HG03439 (cell line): ENCODE data around the gene CEP170B.
"Not testable (repeated sequence)": the region's sequence is repeated elsewhere in the genome, so short reads cannot be mapped to it uniquely, and the experiment has no call there.

Experiments used
- ATAC-seq: cut with Tn5 transposase; IDR thresholded peaks from one replicate; pipeline ENCODE4 v1.9.1; 2021; ENCODE audit warnings: mild to moderate bottlenecking, moderate library complexity; ENCODE audit not compliant: unreplicated experiment

Gene CEP170B

DNA sequence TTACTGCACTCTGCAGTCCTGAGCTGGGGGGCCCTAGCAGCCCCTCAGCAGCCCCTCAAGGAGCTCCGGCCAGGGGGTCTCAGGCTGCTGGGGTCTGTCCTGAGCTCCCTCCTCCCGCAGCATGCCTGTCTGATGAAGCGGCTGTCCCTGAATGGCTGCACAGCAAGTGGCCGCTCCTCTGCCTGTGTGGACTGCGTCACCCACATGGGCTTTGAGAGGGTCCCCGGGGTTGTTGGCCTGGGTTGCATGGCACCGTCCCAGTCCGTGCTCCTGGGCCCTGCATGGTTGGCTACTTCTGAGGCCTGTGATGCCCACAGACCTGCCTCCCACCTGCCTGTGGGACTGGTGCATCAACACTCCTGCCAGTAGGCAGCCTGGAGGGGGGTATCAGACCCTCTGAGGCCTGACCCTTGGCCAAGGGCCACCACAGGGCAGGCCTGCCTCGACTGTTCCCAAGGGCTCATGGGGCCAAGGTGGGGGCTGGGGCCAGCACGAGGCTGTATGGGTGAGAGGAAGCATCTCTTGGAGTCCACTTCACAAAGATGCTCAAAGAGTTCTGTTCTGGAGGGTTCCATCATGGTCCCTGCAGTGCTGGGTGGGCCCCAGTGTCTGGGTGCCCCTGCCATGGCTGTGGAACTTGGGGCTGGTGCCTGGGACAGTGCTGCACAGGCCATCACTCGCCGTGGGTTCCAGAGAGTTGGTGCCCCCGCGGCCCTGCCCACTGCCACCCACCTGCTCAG is 12.2 kb downstream of the CEP170B start:
- ATAC-seq = no peak

DNA sequence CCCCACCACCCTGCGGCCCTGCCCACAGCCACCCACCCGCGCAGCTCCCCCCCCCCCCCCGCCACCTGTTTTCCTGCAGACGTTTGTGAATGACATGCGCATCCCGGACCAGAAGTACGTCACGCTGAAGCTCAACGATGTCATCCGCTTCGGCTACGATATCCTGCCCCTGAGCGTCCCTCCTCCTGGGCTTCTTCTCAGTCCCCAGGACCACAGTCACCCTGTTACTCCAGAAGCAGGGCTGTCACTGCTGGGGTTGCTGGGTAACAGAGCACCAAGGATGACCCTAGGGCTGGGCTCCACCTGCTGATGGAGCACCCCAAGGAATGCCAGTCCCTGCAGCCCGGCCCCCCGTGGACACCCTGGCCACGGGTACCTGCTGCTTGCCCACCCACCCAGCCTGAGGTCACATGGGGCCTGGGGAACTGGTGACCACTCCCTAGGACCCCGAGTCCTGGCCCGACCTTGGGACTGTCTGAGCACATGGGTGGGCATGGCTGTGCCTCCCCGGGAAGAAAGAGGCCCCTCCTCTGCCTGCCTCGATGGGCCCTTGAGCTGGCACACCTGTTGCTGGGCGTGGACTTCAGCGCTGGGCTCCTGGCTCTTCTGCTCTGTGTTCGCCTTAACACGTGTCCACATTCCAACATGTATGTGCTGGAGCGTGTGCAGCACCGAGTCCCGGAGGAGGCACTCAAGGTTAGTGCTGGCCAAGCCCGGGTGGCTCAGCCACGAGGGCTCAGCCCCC is 12.9 kb downstream of the CEP170B start:
- no peak for ATAC-seq

DNA sequence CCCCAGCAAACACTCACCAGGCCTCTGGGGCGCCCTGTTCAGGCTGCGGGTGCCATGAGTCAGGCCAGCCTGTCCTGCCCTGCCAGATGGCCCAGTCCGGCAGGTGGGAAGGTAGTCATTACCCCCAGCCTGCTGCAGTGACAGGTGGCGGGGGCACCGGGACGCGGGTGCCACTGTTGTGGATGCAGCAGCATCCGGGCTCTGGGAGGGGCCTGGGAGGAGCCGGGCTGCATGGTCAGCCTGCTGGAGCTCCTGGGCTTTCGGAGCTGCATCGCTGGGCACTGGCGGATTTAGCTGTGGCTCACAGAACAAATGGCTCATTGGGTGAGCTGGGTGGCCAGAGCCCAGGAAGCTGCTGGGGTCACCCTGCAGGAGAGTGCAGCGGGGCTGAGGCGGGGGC is 13.5 kb downstream of the CEP170B start:
- ATAC-seq = no peak

DNA sequence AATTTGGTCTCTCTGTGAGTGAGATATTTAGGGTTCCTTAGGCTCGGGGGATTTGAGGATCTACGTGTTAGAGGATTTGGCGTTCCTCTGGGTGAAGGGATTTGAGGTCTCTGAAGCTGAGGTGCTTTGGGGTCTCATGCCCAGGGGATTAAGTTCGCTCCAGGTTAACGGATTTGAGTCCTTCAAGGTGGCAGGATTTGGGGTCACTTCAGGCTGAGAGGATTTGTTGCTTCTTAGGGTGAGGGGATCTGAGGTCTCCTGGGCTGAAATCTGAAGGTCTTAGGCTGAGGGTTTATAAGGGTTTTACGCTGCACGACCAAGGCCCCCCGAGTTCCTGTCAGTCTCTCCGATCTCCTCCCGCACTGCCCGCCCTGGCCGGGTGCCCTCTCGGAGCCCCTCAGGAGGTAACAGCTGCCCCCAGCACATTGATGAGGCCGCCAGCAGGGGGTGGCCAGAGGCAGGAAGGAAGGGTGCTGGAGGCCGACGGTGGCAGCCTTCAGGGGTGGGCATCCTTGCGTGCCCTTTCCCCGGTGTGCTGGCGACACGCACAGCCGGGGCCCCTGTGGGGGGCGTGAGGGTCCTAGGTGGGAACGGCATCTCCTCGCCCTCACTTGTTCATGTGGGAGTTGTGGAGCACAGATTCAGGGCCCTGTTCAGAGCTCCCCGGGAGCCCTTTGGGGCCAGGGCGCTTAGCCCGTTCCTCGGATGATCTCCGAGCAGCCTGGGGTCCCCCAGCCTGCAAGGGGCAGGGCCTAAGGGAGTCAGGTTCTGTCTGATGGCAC is 14.3 kb downstream of the CEP170B start:
- ATAC-seq = no peak

DNA sequence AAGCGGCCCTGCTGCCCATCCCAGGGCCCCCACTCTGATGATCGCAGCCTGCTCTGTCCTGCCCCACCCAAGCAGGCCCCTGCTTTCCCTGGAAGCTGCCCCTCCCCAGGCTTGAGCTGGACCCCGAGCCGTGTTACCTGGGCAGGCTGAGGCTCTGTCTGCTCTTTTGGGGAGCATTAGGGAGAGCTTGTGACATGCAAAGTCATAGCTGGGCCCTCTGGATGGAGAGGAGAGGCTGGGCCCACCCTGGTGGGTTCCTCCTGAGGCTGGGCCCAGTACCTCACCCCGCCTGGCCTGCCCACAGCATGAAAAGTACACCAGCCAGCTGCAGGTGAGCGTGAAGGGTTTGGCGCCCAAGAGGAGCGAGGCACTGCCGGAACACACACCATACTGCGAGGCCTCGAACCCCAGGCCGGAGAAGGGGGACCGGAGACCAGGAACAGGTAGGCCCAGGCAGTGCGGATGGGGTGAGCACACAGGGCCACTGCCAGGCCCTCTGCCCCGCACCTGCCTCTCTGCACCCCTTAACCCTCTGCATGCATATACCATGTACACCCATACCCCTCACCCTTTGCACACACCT is 15.0 kb downstream of the CEP170B start:
- ATAC-seq = no peak

DNA sequence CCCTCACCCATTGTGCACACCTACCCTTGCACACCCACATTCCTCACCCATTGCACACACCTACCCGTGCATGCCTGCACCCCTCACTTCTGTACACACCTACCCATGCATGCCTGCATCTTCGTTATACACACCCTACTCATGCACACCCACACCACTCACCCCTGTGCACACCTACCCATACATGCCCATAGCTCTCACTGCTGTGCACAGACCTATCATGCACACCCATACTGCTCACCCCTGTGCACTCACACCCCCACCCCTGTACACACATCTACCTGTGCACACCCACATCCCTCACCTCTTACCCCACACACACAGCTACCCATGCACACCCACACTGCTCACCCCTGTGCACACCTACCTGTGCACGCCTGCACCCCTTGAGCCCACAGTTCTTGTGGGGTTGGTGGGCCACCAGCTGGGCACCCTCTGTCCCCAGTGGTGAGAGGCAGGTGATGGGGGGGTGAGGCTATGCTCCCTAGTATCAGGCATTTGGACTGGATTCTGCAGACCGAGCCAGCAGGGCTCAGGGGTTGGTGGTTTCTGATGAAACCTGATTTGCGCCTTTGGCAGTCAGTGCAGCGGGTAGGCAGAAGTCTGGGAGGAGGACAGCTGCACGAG is 15.6 kb downstream of the CEP170B start:
- no peak for ATAC-seq

DNA sequence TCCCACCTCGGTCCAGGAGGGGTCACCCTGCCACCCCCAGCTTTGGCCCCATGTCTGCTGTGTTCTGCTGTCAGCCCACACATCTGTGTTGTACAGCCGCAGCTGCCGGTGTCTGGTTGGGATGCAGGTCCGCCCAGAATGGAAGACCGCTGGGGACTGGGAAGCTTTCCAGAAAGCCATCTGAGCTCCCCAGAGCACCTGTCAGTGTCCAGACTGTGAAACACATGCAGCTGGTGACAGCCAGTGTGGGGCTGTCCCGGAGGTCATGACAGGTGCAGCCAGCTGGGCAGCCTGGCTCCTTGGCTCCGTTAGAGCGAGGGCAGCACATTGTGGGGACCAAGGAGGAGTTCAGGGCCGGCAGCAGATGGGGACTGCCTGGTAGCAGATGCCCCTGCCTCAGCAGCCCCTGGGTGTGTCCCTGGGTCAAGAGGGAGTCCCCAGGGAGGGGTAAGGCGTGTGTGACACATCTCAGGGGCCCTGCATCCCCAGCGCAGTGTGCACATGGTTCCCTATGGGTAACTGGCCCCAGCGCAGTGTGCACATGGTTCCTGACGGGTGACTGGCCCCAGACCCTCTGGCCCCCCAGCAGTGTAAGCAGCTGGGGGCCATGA is 16.4 kb downstream of the CEP170B start:
- ATAC-seq = no peak

DNA sequence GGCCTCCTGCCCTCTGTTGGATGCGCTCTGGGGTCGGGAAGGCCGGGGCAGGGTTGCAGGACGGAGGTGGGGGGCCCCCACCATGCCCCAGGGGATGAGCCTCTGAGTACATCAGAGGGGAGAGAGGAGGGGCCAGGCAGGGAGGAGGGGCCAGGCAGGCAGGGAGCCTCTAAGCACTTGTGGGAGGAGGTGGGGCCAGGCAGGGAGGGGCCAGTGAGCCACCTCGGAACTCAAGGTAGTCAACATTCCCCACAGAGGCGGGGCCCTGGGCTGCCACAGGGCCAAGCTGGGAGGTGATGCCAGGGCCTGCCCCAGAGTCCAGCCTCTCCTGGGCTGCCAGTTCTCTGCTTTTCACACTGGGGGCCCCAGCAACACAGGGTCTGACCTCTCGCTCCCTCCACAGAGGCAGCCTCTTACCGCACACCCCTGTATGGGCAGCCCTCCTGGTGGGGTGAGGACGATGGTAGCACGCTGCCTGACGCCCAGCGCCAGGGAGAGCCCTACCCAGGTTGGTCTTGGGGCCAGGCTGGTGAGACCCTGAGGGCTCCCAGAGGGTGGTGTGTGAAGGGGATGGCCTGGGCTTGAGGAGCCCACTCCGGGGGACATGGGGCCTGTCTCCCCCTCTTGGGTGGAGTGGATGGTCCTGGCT is 17.4 kb downstream of the CEP170B start:
- no peak for ATAC-seq

DNA sequence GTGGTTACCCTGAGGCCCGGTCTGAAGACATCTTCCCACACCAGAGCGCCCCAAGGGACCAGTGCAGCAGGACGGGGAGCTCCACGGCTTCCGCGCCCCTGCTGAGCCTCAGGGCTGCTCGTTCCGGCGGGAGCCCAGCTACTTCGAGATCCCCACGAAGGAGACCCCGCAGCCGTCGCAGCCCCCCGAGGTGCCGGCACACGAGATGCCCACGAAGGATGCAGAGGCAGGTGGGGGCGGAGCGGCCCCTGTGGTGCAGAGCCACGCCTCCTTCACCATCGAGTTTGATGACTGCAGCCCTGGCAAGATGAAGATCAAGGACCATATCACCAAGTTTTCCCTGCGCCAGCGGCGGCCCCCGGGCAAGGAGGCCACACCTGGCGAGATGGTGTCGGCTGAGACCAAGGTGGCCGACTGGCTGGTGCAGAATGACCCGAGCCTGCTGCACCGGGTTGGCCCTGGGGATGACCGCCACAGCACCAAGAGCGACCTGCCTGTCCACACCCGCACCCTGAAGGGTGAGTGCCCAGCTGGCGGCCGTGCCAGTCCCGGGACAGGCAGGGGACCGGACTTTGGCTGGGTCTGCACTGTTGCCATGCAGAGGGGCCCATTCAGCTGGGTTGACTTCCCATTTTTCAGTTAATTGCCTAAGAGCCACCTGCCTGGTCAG is 18.1 kb downstream of the CEP170B start:
- no peak for ATAC-seq

DNA sequence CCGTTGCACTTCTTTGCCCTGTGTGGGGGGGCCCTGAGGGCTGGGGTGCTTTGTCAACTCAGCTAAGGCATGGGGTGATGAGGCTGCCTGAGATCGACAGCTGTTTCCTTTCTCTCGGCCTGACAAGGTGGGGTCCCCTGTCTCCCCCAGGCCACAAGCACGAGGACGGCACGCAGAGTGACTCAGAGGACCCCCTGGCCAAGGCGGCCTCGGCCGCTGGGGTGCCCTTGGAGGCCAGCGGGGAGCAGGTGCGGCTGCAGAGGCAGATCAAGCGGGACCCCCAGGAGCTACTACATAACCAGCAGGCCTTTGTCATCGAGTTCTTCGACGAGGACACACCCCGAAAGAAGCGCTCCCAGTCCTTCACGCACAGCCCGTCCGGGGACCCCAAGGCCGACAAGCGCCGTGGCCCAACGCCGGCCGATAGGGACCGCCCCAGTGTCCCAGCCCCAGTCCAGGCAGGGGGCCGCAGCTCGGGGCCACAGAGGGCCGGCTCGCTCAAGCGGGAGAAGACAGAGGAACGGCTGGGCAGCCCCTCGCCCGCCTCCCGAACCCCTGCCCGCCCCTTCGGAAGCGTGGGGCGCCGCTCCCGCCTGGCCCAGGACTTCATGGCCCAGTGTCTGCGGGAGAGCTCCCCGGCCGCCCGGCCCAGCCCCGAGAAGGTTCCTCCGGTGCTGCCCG is 18.8 kb downstream of the CEP170B start:
- ATAC-seq = no peak

DNA sequence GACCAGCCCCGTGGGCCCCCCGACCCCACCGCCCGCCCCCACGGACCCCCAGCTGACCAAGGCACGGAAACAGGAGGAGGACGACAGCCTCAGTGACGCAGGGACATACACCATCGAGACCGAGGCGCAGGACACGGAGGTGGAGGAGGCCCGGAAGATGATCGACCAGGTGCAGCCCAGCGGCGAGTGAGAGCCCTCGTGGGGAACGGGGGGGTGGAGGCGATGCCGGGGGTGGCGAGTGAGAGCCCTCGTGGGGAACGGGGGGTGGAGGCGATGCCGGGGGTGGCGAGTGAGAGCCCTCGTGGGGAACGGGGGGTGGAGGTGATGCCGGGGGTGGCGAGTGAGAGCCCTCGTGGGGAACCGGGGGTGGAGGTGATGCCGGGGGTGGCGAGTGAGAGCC is 19.3 kb downstream of the CEP170B start:
- not testable (repeated sequence) for ATAC-seq

DNA sequence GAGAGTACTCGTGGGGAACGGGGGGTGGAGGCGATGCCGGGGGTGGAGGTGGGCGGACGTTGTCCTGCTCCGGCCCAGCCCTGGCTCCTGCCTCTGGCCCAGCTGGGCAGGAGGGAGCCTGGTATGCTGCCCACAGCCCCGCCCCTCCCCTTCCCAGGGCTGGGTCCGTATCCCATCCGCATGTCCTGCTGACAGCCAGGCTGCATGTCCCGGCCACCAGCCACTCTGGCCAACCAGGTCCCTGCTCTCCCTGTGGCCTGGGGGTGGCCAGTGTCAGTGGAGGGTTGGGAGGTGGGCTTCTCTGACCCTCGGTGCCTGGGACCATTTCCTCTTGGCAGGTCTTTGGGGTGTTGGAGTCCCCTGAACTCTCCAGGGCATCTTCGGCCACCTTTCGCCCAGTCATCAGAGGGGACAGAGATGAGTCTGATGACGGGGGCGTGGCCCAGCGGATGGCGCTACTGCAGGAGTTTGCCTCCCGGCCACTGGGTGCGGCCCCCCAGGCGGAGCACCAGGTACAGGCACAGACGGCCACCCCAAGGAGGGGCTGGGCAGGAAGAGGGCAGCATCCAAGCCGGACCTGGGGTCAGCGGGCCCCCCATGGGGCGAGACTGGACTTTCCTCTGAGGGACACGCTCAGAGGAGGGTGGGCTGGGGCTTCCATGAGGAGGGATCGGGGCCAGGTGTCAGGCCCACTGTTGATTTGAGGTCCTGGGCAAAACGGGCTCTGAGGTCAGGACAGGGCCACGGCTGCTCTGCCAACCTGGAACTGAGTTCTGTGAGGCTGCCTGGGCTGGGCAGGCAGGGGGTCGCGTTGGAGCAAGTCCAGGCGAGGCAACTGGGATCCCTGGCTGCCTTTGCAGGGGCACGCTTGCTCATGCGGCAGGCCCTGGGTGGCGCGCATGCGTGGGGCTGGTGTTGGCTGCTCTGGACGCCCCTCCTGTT is 20.2 kb downstream of the CEP170B start:
- no peak for ATAC-seq

DNA sequence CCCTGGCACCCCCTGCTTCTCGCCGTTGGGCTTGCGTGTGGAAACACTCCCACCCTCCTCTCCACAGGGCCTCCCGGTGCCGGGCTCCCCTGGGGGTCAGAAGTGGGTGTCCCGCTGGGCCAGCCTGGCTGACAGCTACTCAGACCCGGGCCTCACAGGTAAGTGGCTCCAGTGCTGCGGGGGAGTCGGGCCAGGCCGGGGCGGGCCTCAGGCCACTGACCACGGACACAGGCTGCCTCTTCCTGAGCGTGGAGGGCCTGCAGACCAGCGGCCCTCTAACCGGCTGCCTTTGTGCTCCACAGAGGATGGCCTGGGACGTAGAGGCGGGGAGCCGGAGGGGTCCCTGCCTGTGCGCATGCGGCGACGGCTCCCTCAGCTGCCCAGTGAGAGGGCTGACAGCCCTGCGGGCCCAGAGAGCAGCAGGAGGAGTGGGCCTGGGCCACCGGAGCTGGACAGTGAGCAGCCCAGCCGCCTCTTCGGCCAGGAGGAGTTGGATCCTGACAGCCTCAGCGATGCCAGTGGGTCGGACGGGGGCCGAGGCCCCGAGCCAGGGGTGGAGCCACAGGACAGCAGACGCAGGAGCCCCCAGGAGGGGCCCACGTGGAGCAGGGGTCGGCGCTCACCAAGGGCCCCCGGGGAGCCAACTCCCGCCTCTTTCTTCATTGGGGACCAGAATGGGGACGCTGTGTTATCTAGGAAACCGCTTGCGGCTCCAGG is 21.1 kb downstream of the CEP170B start:
- no peak for ATAC-seq

DNA sequence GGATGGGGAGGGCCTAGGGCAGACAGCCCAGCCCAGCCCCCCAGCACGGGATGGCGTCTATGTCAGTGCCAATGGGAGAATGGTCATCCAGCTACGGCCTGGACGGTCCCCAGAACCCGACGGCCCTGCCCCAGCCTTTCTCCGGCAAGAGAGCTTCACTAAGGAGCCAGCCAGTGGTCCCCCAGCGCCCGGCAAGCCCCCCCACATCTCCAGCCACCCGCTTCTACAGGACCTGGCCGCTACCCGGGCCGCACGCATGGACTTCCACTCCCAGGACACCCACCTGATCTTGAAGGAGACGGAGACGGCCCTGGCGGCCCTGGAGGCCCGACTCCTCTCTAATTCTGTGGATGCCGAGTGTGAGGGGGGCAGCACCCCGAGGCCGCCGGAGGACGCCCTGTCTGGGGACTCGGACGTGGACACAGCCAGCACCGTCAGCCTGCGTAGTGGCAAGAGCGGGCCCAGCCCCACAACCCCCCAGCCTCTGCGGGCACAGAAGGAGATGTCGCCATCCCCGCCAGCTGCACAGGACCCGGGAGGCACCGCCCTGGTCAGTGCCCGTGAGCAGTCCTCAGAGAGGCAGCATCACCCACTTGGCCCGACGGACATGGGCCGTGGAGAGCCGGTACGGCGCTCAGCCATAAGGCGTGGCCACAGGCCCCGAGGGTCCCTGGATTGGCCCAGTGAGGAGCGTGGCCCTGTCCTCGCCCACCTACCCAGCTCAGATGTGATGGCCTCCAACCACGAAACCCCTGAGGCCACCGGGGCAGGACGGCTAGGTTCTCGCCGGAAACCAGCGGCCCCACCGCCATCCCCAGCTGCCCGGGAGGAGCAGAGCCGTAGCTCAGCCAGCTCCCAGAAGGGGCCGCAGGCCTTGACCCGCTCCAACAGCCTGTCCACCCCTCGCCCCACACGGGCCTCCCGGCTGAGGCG is 21.9 kb downstream of the CEP170B start:
- ATAC-seq = no peak

DNA sequence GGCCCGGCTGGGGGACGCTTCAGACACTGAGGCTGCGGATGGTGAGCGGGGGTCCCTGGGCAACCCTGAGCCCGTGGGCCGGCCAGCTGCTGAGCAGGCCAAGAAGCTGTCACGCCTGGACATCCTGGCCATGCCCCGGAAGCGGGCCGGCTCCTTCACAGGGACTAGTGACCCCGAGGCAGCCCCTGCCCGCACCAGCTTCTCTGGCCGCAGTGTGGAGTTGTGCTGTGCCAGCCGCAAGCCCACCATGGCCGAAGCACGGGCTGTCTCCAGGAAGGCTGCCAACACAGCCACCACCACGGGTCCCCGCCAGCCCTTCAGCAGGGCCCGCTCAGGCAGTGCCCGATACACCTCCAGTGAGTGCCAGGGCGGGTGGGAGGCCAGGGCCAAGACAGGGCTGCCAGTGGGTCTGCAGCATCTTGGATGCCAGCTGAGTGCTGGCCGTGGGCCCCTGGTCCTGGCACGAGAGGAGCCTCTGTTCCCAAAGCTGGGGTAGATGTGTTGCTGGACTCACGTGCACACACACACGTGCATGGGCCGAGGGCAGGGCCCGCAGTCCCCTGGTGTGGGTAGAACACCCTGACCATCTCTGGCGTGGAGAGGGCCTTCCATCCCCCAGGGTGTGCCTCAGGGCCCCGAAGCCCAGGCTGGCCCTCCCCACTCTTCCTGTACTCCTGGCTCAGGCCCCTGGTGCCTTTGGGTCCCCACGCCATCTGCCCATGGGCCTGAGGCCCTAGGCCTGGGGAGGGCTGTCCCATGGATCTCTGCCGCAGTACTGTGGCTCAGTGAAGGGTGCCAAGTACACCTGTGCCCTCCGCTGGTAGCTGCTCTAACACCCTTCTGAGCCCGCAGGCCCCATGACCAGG is 22.8 kb downstream of the CEP170B start:
- no peak for ATAC-seq
